Panc1 (cell line): Measurements from ENCODE around the gene RNF11. TPM values are rescaled to one million over a fixed set of nuclear protein-coding genes. Genes with fewer than 3 reads are reported as not detected.
A peak's percentile ranks its signal among the peaks of the same experiment; 100 is the strongest.

Source experiments
- ATAC-seq: fragments of 200-7000 bp; cut with Tn5 transposase; 2 replicates; pipeline ENCODE4 v1.9.1; 2020; ENCODE audit warnings: mild to moderate bottlenecking, moderate library complexity
- BruUV-seq: library from RNA; stranded (reverse); fragments of 400-500 nt; replicated peaks from 2 replicates; lab custom pipeline; 2021; lab: Mats Ljungman, UMichigan
- CTCF ChIA-PET: fragments of 300-600 bp; sonication (Branson Sonifier 250); formaldehyde crosslinking; loops from one replicate; lab custom pipeline; 2022; ENCODE audit warnings: antibody characterized with exemption; lab: Charles Lee
- POLR2A ChIA-PET: fragments of 300-600 bp; sonication (Branson Sonifier 250); formaldehyde crosslinking; loops from one replicate; lab custom pipeline; 2022; ENCODE audit warnings: antibody characterized with exemption; lab: Charles Lee
- DNase-seq: peaks from one replicate; pipeline ENCODE4 v3.0.0-alpha.2; 2010; ENCODE audit warnings: low read depth, low spot score
- H3K27ac ChIP-seq: 2 replicates; pipeline ENCODE4 v1.5.1; 2011; ENCODE audit warnings: mild to moderate bottlenecking, low read length, inconsistent platforms
- H3K27me3 ChIP-seq: fragments of 200-500 bp; sonication (Bioruptor generic); 2 replicates; pipeline ENCODE4 v1.6.0; 2014; ENCODE audit warnings: low read length, inconsistent platforms; ENCODE audit not compliant: control insufficient read depth, insufficient read depth
- H3K36me3 ChIP-seq: fragments of 200-500 bp; sonication (Bioruptor generic); 2 replicates; pipeline ENCODE4 v1.5.1; 2014; ENCODE audit warnings: inconsistent platforms, mild to moderate bottlenecking, low read length, moderate library complexity; ENCODE audit not compliant: control insufficient read depth, insufficient read depth
- H3K4me1 ChIP-seq: 2 replicates; pipeline ENCODE4 v1.5.1; 2011; ENCODE audit warnings: inconsistent platforms, mild to moderate bottlenecking, low read length, moderate library complexity; ENCODE audit not compliant: control insufficient read depth, insufficient read depth
- H3K4me3 ChIP-seq, 2 experiments: 2 replicates each; pipeline ENCODE4 v1.5.1; 2011 to 2012; ENCODE audit warnings: low read depth in 2 of 2, low read length in 2 of 2, mild to moderate bottlenecking in 2 of 2, inconsistent platforms in 1 of 2, moderate library complexity in 1 of 2
- H3K9me3 ChIP-seq: fragments of 200-500 bp; sonication (Bioruptor generic); 2 replicates; pipeline ENCODE4 v1.5.1; 2014; ENCODE audit warnings: low read depth, mild to moderate bottlenecking, inconsistent platforms, low read length, moderate library complexity; ENCODE audit not compliant: control insufficient read depth, insufficient read depth
- POLR2AphosphoS5 ChIP-seq: IDR thresholded peaks from 2 replicates; pipeline ENCODE4 v1.6.1; 2012; ENCODE audit warnings: mild to moderate bottlenecking, low read depth, low read length, moderate library complexity
- SIN3A ChIP-seq: IDR thresholded peaks from 2 replicates; pipeline ENCODE4 v1.6.1; 2012; ENCODE audit warnings: low read depth, mild to moderate bottlenecking, low read length, moderate library complexity, borderline replicate concordance; ENCODE audit not compliant: insufficient read depth
- TCF7L2 ChIP-seq: IDR thresholded peaks from 2 replicates; pipeline ENCODE4 v1.6.1; 2011; ENCODE audit warnings: mild to moderate bottlenecking, low read depth, low read length, inconsistent platforms
- in situ Hi-C: cut with HindIII; loops from 2 replicates; pipeline ENCODE4 v1.10.0; 2016; ENCODE audit warnings: low sequenced_read_pairs, low pct_unique_long_range_greater_than_20kb
- intact Hi-C: fragments of 100-400 bp; cut with micrococcal nuclease; formaldehyde crosslinking; loops from one replicate; pipeline ENCODE4 v1.10.0; 2022; ENCODE audit not compliant: unreplicated experiment
- total RNA-seq: library from RNA; stranded (reverse); gene quantifications from one replicate; pipeline ENCODE4 v1.2.1, GENCODE V29; 2021; ENCODE audit not compliant: unreplicated experiment
- TF ChIP-seq, protein P1 (sequence below): fragments of 450-650 bp; IDR thresholded peaks from 2 replicates; pipeline ENCODE4 v1.5.1; 2017; ENCODE audit warnings: mild to moderate bottlenecking
- TF ChIP-seq, protein P2 (sequence below), 2 experiments: IDR thresholded peaks; 2 replicates each; pipeline ENCODE4 v1.6.1; 2011 to 2012; ENCODE audit warnings: low read depth in 2 of 2, control low read depth in 1 of 2, low read length in 1 of 2, mild to moderate bottlenecking in 1 of 2, moderate library complexity in 1 of 2; ENCODE audit not compliant: insufficient read depth in 1 of 2

Gene RNF11
- total RNA-seq, 1 experiment from 2014 or later: 86.0 TPM

DNA sequence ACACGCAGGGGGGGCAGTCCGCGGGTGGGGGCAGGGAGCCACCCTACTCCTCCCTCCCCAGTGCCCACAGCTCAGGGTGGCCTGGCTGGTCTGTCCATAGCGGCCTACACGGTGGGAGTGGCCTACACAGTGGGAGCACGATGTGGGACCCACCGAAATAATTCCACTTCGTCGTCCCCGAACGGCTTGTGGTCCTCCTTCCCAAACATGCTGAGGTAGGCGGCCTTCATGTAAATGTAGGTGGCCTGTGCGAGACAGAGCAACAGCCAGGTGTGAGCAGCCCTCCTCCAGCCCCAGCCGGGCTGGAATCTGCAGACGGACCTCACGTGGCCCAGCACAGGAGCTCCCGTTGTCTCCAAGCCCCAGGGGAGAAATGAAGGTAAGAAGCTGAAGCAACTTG is 59.9 kb downstream of the RNF11 start:
- DNase-seq: no peak
- no peak for ATAC-seq
- no peaks in the 10 kb centered on the region for H3K9me3 ChIP-seq
- TF ChIP-seq, protein P1, sequence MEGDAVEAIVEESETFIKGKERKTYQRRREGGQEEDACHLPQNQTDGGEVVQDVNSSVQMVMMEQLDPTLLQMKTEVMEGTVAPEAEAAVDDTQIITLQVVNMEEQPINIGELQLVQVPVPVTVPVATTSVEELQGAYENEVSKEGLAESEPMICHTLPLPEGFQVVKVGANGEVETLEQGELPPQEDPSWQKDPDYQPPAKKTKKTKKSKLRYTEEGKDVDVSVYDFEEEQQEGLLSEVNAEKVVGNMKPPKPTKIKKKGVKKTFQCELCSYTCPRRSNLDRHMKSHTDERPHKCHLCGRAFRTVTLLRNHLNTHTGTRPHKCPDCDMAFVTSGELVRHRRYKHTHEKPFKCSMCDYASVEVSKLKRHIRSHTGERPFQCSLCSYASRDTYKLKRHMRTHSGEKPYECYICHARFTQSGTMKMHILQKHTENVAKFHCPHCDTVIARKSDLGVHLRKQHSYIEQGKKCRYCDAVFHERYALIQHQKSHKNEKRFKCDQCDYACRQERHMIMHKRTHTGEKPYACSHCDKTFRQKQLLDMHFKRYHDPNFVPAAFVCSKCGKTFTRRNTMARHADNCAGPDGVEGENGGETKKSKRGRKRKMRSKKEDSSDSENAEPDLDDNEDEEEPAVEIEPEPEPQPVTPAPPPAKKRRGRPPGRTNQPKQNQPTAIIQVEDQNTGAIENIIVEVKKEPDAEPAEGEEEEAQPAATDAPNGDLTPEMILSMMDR: no peak
- TF ChIP-seq SIN3A (no peak), TCF7L2 (no peak), POLR2AphosphoS5 (no peak)
- TF ChIP-seq, protein P2, sequence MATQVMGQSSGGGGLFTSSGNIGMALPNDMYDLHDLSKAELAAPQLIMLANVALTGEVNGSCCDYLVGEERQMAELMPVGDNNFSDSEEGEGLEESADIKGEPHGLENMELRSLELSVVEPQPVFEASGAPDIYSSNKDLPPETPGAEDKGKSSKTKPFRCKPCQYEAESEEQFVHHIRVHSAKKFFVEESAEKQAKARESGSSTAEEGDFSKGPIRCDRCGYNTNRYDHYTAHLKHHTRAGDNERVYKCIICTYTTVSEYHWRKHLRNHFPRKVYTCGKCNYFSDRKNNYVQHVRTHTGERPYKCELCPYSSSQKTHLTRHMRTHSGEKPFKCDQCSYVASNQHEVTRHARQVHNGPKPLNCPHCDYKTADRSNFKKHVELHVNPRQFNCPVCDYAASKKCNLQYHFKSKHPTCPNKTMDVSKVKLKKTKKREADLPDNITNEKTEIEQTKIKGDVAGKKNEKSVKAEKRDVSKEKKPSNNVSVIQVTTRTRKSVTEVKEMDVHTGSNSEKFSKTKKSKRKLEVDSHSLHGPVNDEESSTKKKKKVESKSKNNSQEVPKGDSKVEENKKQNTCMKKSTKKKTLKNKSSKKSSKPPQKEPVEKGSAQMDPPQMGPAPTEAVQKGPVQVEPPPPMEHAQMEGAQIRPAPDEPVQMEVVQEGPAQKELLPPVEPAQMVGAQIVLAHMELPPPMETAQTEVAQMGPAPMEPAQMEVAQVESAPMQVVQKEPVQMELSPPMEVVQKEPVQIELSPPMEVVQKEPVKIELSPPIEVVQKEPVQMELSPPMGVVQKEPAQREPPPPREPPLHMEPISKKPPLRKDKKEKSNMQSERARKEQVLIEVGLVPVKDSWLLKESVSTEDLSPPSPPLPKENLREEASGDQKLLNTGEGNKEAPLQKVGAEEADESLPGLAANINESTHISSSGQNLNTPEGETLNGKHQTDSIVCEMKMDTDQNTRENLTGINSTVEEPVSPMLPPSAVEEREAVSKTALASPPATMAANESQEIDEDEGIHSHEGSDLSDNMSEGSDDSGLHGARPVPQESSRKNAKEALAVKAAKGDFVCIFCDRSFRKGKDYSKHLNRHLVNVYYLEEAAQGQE (IDR thresholded peaks at IDR 0.05; ENCODE audit: insufficient read depth in 1 of 2, low read depth in 2 of 2, low read length in 1 of 2): no peak
- CTCF ChIA-PET: no interaction called here
- intact Hi-C loops (no loop called here), in situ Hi-C loops (no loop called here)
- no peak overlapping the region for H3K27ac ChIP-seq
- no peak overlapping the region for H3K4me3 ChIP-seq
- POLR2A ChIA-PET: no interaction called here
- no TSS peak for BruUV-seq
- H3K27me3 ChIP-seq: no peaks in the 10 kb centered on the region
- H3K4me1 ChIP-seq: peaks cover 12% of the 10 kb centered on the region; the same call in 1 of the 2 replicates
- no peaks in the 10 kb centered on the region for H3K36me3 ChIP-seq

DNA sequence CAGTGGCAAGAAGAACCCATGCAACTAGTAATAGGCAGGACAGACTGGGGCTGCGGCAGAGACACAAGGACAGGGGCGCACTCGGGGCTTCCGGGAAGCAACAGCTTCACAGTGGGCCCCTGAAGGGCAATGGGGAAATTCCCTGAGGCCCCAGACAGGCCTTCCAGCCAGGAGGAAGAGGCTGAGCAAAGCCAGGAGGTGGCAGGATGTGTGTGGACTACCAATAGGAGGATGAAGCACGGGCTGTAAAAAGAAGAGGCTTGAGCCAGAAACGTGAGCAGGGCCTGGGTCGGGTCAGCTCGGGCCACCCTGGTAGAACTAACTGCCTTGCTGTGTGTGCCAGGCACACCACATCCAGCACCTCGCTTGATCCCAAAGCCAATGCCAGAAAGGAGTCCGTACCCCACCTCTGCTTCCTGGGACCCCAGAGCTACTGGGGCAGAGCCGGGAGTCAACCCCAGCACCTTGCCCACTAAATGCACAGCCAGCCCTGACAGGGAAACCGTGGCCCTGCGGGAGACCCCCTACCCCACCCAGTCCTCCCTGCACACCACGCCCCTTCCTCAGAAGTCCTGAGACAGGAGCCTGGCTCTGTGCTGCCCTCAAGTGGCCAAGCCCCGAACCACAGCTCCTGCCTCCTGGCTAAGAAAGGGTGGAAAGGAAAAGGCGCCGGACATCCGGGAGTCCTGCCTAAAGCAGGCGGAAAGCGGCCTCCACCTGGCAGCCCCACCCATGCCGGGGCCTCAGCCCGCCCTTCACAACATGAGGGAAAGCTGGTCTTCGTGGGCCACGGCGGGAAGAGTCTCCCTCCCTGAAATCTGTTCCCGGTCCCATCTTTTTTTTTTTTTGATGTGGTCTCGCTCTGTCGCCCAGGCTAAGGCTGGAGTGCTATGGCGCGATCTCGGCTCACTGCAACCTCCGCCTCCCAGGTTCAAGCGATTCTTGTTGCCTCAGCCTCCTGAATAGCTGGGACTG is 60.6 kb downstream of the RNF11 start:
- H3K27ac ChIP-seq: peak overlapping the region; percentile 70
- ChIA-PET POLR2A (interaction anchor here (0.6 kb wide), 1 partner anchor 9 kb away, joined by 3 read pairs; no protein-coding TSS in a partner anchor), CTCF (interaction anchor here (0.6 to 1.0 kb wide), 6 partner anchors 11 to 99 kb away, joined by 3 to 10 read pairs (median 4); no protein-coding TSS in a partner anchor)
- BruUV-seq: no TSS peak
- H3K4me3 ChIP-seq: peak overlapping the region; percentile 27 to 50
- peaks cover 12% of the 10 kb centered on the region; the same call in 1 of the 2 replicates for H3K4me1 ChIP-seq
- ATAC-seq (peak; percentile 88), DNase-seq (peak; percentile 75)
- H3K36me3 ChIP-seq: no peaks in the 10 kb centered on the region
- in situ Hi-C loops (no loop called here), intact Hi-C loops (no loop called here)
- no peaks in the 10 kb centered on the region for H3K9me3 ChIP-seq
- TF ChIP-seq, protein P1: peak; percentile 98
- TF ChIP-seq POLR2AphosphoS5: no peak; the same call in 1 of the 2 replicates
- TF ChIP-seq, protein P2 (IDR thresholded peaks at IDR 0.05; ENCODE audit: insufficient read depth in 1 of 2, low read depth in 2 of 2, low read length in 1 of 2): no peak
- H3K27me3 ChIP-seq: no peaks in the 10 kb centered on the region
